NCI-H526 treated with DMSO at 0.1 percent for 48 hours (cell line): ENCODE data around the gene SPANXD.
"Not testable (repeated sequence)": the region's sequence is repeated elsewhere in the genome, so short reads cannot be mapped to it uniquely, and the experiment has no call there.

Experiments used
- DNase-seq: peaks from one replicate; lab custom pipeline; 2025; lab: John Stamatoyannopoulos, UW

SPANXD gene, protein sequence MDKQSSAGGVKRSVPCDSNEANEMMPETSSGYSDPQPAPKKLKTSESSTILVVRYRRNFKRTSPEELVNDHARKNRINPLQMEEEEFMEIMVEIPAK

DNA sequence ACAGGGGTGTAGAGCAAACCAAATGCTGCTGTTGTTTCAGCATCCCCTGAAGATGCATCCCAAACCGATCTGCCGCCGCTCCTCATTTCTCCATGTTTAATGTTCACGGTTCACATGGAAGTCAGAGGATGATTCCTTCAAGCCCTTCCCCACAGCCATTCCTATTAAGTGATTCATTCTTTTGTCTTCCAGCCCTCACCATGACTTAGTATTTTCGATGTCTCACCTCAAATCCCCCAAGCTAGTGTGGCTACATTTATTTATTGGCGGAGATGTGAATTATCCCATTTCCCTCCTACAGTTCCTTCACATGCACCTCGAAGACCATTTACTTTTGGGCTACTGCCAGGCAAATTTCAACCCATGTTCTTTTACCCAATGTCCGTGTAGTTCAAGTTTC is at the start of gene SPANXD:
SPANXD (minus strand) TSS at position 101 of the 400 bp plus-strand sequence. CDS start 334 bp downstream, outside the sequence.
- DNase-seq, result not testable (repeated sequence)

- no peak for DNase-seq
These were observed 44.1 kb upstream of the SPANXD start for GRCh38 chrX:141742666-141743065.

DNA sequence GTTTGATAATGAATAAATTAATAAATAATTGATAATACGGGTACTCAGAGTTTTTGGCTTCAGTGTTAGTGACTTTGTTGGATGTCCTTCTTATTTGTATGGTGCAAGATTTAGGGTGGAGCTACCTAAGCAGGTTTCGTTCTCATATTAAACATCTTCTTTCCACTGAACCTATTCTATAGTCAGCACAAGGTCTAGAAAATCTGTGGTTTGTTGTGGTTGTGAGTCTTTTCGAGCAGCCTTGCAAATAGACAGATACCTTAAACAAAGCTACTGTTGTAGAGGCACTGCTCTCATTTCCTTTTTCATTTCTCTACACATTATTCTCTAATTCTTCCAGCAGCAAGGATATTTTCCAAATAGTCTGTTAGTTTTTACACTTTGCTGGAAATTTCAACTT is 38.1 kb upstream of the SPANXD start:
- no peak for DNase-seq

DNA sequence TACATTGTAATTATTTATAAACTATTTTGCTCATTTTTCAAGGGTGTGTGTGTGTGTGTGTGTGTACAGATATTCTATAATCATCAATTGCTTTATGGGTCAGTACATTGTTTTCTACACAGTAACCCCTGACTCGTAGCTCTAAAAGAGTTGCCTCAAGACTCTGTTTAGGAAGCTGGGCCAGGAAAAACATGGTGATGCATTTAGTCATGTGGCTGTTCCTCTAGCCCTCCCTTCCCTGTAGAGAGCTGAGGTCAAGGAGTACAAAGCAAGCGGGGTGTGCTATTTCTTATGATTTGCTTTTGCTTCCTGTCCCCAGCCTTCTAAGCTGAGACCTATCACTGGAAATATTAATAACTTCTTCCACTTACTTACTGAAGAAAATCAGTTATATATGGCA is 34.8 kb upstream of the SPANXD start:
- DNase-seq, result no peak

DNA sequence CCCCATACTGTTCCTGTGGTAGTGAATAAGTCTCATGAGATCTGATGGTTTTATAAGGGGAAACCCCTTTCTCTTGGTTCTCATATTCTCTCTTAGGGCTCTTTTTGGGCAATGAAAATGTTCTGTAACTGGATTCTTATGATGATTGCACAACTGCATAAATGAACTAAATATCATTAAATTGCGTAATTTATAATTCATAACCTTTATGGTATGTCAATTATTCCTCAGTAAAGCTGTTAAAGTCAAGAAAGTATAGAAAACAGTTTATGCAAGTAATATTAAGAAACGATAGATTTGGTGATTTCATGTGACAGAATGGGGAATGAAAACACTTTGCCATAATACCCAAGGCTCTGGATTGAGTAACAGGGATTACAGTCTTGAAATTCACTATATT is 33.5 kb upstream of the SPANXD start:
- no peak for DNase-seq

GRCh38 chrX:141724186-141724585 is 25.6 kb upstream of the SPANXD start:
- DNase-seq, result no peak

DNA sequence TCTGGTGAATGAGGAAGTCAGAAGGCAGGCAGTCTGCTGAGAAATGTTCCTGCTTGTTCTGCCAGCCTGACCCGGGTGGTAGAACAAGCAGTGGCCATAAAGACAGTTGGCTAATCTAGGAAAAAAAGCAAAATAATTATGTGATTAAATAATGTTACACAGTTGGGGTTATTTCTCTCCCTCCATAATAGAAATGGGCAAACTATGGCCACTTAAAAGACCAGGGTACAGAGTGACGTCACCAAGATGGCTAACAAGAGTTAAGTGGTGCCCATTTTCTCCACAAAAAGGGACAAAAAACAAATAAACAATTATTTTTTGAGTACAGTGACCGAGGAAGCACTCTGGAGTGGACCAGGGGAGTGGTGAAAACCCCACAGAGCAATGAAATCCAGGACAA is 16.1 kb upstream of the SPANXD start:
- DNase-seq, result no peak

GRCh38 chrX:141701072-141701471 is 2.5 kb upstream of the SPANXD start:
- DNase-seq, result no peak

DNA sequence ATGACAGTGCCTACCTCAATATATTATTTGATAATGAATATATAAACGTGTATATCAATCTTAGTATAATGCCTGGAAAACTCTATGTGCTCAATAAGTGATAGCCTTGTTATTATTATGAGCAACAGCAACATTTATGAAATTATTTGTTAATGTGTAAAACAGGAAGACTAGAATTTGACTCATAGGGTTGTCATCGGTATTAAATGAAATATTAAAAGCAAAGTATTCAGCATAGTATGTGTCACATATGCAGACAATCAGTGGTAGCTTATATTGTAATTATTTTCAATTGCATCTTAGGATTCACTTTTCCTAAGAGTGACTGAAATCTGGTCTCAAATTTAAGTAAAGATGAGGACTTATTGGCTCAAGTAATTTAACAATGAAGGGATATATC is 24.6 kb downstream of the SPANXD start:
- DNase-seq, result no peak

- no peak for DNase-seq
These were observed 28.9 kb downstream of the SPANXD start for GRCh38 chrX:141669689-141670088.

DNA sequence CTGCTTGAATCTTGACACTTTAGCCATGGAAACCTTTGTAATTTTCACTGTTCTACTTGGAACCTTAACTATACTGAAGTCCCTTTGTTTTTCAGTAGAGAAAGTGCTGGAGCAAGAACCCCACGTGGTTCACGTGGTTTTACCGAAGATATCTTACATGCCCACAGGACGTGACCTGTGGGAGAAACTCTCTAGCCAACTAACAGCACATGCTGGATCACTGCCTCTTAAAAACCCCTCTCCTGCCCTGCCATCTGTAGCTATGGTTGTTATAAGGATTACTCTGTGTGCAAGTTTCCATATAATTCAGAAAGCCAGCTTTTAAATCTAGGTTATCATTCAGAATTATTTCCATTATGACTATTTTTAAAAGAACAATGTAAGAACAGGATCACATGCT is 30.2 kb downstream of the SPANXD start:
- no peak for DNase-seq

GRCh38 chrX:141662781-141663180 is 35.8 kb downstream of the SPANXD start:
- DNase-seq, result no peak

DNA sequence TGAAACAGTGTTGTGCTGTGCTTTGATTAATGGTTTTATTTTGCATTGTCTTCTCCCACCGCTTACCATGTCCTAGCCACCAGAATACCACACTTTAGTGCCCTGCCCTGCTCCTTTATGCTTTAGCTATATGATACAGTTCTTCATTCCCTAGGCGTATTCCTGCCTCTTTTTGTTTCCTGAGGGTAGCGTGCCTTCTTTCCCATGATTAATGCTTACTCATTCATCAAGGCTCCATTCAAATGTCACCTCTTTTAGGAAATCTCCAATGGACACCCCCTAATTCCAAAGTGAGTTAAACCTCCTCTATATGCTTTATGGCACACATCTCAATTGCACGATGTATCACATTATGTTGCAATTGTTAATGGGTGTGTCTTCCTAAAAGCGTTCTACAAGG is 46.3 kb downstream of the SPANXD start:
- no peak for DNase-seq
